Keratinocyte (primary cell): Measurements from ENCODE around the gene PRR33. TPM values are rescaled to one million over a fixed set of nuclear protein-coding genes. Genes with fewer than 3 reads are reported as not detected.

Experiments used
- DNase-seq: peaks from one replicate; pipeline ENCODE4 v3.0.0-alpha.2; 2011; ENCODE audit warnings: low read depth, missing footprints, low spot score
- FAIRE-seq: peaks from 2 replicates; lab custom pipeline; 2011; peaks lifted over from hg19 to GRCh38; lab: Jason Lieb, UNC
- H2AFZ ChIP-seq: 2 replicates; pipeline ENCODE4 v1.6.0; 2012; ENCODE audit warnings: low read length, control low read depth, inconsistent platforms; ENCODE audit not compliant: control insufficient read depth
- H3K27ac ChIP-seq: 2 replicates; pipeline ENCODE4 v1.5.1; 2011; ENCODE audit warnings: low read length; ENCODE audit not compliant: control insufficient read depth, insufficient read depth
- H3K27me3 ChIP-seq: 3 replicates; pipeline ENCODE4 v1.6.0; 2011; ENCODE audit warnings: low read length; ENCODE audit not compliant: control insufficient read depth, insufficient read depth; ENCODE audit errors: extremely low read depth
- H3K36me3 ChIP-seq, 2 experiments: 2 replicates in 1 of 2; 3 replicates in 1 of 2; pipeline ENCODE4 v1.5.1; 2011; ENCODE audit warnings: low read length in 2 of 2, mild to moderate bottlenecking in 1 of 2; ENCODE audit not compliant: control insufficient read depth in 2 of 2, insufficient read depth in 2 of 2; ENCODE audit errors: extremely low read depth in 1 of 2
- H3K4me1 ChIP-seq: 3 replicates; pipeline ENCODE4 v1.5.1; 2011; ENCODE audit warnings: low read length; ENCODE audit not compliant: control insufficient read depth, insufficient read depth; ENCODE audit errors: extremely low read depth
- H3K4me2 ChIP-seq: 3 replicates; pipeline ENCODE4 v1.6.0; 2011; ENCODE audit warnings: low read depth, low read length; ENCODE audit not compliant: control insufficient read depth, insufficient read depth; ENCODE audit errors: extremely low read depth
- H3K4me3 ChIP-seq, 3 experiments: fragments of 200-600 bp in 1 of 3; sonication (generic) in 1 of 3; 2 replicates in 2 of 3; 3 replicates in 1 of 3; pipeline ENCODE4 v1.5.1; 2011 to 2016; ENCODE audit warnings: low read length in 3 of 3, mild to moderate bottlenecking in 3 of 3, control low read depth in 2 of 3, inconsistent platforms in 1 of 3, low read depth in 1 of 3, mixed read lengths in 1 of 3, mixed run types in 1 of 3, moderate library complexity in 1 of 3; ENCODE audit not compliant: control insufficient read depth in 2 of 3, insufficient read depth in 2 of 3; ENCODE audit errors: extremely low read depth in 1 of 3
- H3K79me2 ChIP-seq: 2 replicates; pipeline ENCODE4 v1.6.0; 2012; ENCODE audit warnings: low read length; ENCODE audit not compliant: control insufficient read depth, insufficient read depth
- H3K9ac ChIP-seq: 3 replicates; pipeline ENCODE4 v1.6.0; 2011; ENCODE audit warnings: low read length; ENCODE audit not compliant: control insufficient read depth, insufficient read depth; ENCODE audit errors: extremely low read depth
- H3K9me1 ChIP-seq: 3 replicates; pipeline ENCODE4 v1.6.0; 2011; ENCODE audit warnings: low read length; ENCODE audit not compliant: control insufficient read depth, insufficient read depth; ENCODE audit errors: extremely low read depth
- H3K9me3 ChIP-seq: 2 replicates; pipeline ENCODE4 v1.5.1; 2012; ENCODE audit warnings: low read depth, low read length; ENCODE audit not compliant: control insufficient read depth
- H4K20me1 ChIP-seq: 3 replicates; pipeline ENCODE4 v1.6.0; 2011; ENCODE audit warnings: low read length; ENCODE audit not compliant: control insufficient read depth, insufficient read depth; ENCODE audit errors: extremely low read depth
- CTCF ChIP-seq, 3 experiments: IDR thresholded peaks in 1 of 3; conservative IDR thresholded peaks in 1 of 3; optimal IDR thresholded peaks in 1 of 3; 2 replicates in 2 of 3; 3 replicates in 1 of 3; pipeline versions ENCODE3 to v1.5.1; 2011; ENCODE audit warnings: low read length in 3 of 3, mild to moderate bottlenecking in 3 of 3, moderate library complexity in 2 of 3, control low read depth in 1 of 3, inconsistent platforms in 1 of 3; ENCODE audit not compliant: insufficient read depth in 2 of 3; ENCODE audit errors: extremely low read depth in 1 of 3
- EZH2 ChIP-seq: IDR thresholded peaks from one replicate; pipeline ENCODE4 v1.6.1; 2012; ENCODE audit warnings: inconsistent platforms, mild to moderate bottlenecking, low read length, moderate library complexity
- dilution Hi-C: fragments of 300-500 bp; cut with MboI; formaldehyde crosslinking; loops from one replicate; pipeline ENCODE4 v1.7.0; 2020; ENCODE audit warnings: low sequenced_read_pairs; ENCODE audit not compliant: extremely low pct_ligation_motif_present
- polyA plus RNA-seq, 5 experiments: library from polyadenylated mRNA; depleted of rRNA in 3 of 5; stranded (reverse) in 3 of 5; stranded (forward) in 1 of 5; unstranded in 1 of 5; fragments of >200 nt; gene quantifications; 1 replicate in 1 of 5; 2 replicates in 3 of 5; 3 replicates in 1 of 5; pipeline versions ENCODE4 v1.2.1 to v1.2.3, GENCODE V29; 2011 to 2012; ENCODE audit warnings: missing spikeins in 2 of 5, low read depth in 1 of 5, low replicate concordance in 1 of 5

Gene PRR33
- polyA plus RNA-seq, 1 donor (not counting 4 experiments of a cell fraction or from before 2014, with no cell fraction given), result not detected

- dilution Hi-C loops, result no loop called here
- no peak overlapping the region for H3K4me2 ChIP-seq
- H3K4me3 ChIP-seq, result no peak overlapping the region
- no peaks in the 10 kb centered on the region for H3K79me2 ChIP-seq
- H4K20me1 ChIP-seq, result no peaks in the 10 kb centered on the region
- TF ChIP-seq CTCF (optimal IDR thresholded peaks at IDR 0.05 in 1 of 3, IDR thresholded peaks at IDR 0.05 in 1 of 3, conservative IDR thresholded peaks at IDR 0.05 in 1 of 3; ENCODE audit: extremely low read depth in 1 of 3, insufficient read depth in 2 of 3, low read length in 3 of 3) (no peak), EZH2 (no peak)
- DNase-seq (no peak), FAIRE-seq (no peak)
- peaks cover 16% of the 10 kb centered on the region for H3K4me1 ChIP-seq
- H3K27me3 ChIP-seq, result peaks cover 29% of the 10 kb centered on the region
- H3K9me3 ChIP-seq, result no peaks in the 10 kb centered on the region
- no peaks in the 10 kb centered on the region for H3K9me1 ChIP-seq
- H3K9ac ChIP-seq, result no peak overlapping the region
- no peak overlapping the region for H2AFZ ChIP-seq
- no peak overlapping the region for H3K27ac ChIP-seq
- no peaks in the 10 kb centered on the region for H3K36me3 ChIP-seq
Observed at GRCh38 chr11:1870326-1870696, 21.4 kb downstream of the PRR33 start.

- FAIRE-seq, result no peak
- H3K9me3 ChIP-seq, result no peaks in the 10 kb centered on the region
- no peaks in the 10 kb centered on the region for H3K79me2 ChIP-seq
- H3K9me1 ChIP-seq, result no peaks in the 10 kb centered on the region
- H3K36me3 ChIP-seq, result no peaks in the 10 kb centered on the region
- H3K4me3 ChIP-seq, result no peak overlapping the region
- TF ChIP-seq CTCF (optimal IDR thresholded peaks at IDR 0.05 in 1 of 3, IDR thresholded peaks at IDR 0.05 in 1 of 3, conservative IDR thresholded peaks at IDR 0.05 in 1 of 3; ENCODE audit: extremely low read depth in 1 of 3, insufficient read depth in 2 of 3, low read length in 3 of 3), result peak in 1 of 3 experiments; percentile 1
- TF ChIP-seq EZH2, result no peak
- H3K4me1 ChIP-seq, result peaks cover 15% of the 10 kb centered on the region
- H3K4me2 ChIP-seq, result no peak overlapping the region
- H2AFZ ChIP-seq, result no peak overlapping the region
- DNase-seq, result no peak
- peaks cover 29% of the 10 kb centered on the region for H3K27me3 ChIP-seq
- no peak overlapping the region for H3K27ac ChIP-seq
- H4K20me1 ChIP-seq, result no peaks in the 10 kb centered on the region
- H3K9ac ChIP-seq, result no peak overlapping the region
- dilution Hi-C loops, result no loop called here
Observed at GRCh38 chr11:1869427-1870325, 22.0 kb downstream of the PRR33 start.
